Activated naive CD4-positive, alpha-beta T cell (primary cell): ENCODE measurements around the gene CCDC33.
A peak's percentile ranks its signal among the peaks of the same experiment; 100 is the strongest.

ENCODE experiments used
- DNase-seq, 4 experiments: peaks; one replicate each; lab custom pipeline; 2025; lab: John Stamatoyannopoulos, UW

Gene CCDC33

GRCh38 chr15:74314795-74315438 is 78.8 kb downstream of the CCDC33 start:
- DNase-seq, result no peak

- no peak for DNase-seq
Measured at GRCh38 chr15:74315626-74316025, 79.5 kb downstream of the CCDC33 start.

- DNase-seq, result no peak
Measured at GRCh38 chr15:74316141-74316540, 80.0 kb downstream of the CCDC33 start.

GRCh38 chr15:74317820-74318375 is 81.8 kb downstream of the CCDC33 start:
- DNase-seq, result no peak

- DNase-seq, result no peak
Measured at GRCh38 chr15:74318376-74319137, 82.4 kb downstream of the CCDC33 start.

- no peak for DNase-seq
Measured at GRCh38 chr15:74319138-74319460, 83.0 kb downstream of the CCDC33 start.

- no peak for DNase-seq
Measured at GRCh38 chr15:74319596-74320351, 83.6 kb downstream of the CCDC33 start.

- DNase-seq, result peak in 2 of 4 experiments; percentile 13 to 35
Measured at GRCh38 chr15:74320352-74321247, 84.5 kb downstream of the CCDC33 start.

- DNase-seq, result peak; percentile 7 to 41 (median 22)
Measured at GRCh38 chr15:74322558-74323180, 86.5 kb downstream of the CCDC33 start.

- DNase-seq, result no peak
Measured at GRCh38 chr15:74324714-74325113, 88.6 kb downstream of the CCDC33 start.

- no peak for DNase-seq
Measured at GRCh38 chr15:74326746-74327145, 90.6 kb downstream of the CCDC33 start.

- no peak for DNase-seq
Measured at GRCh38 chr15:74327756-74328155, 91.6 kb downstream of the CCDC33 start.

- DNase-seq, result no peak
Measured at GRCh38 chr15:74328331-74329056, 92.4 kb downstream of the CCDC33 start.

- DNase-seq, result no peak
Measured at GRCh38 chr15:74330861-74331408, 94.8 kb downstream of the CCDC33 start.

GRCh38 chr15:74332011-74332410 is 95.9 kb downstream of the CCDC33 start:
- no peak for DNase-seq

GRCh38 chr15:74332611-74333010 is 96.5 kb downstream of the CCDC33 start:
- no peak for DNase-seq

GRCh38 chr15:74333093-74333492 is 97.0 kb downstream of the CCDC33 start:
- no peak for DNase-seq

- DNase-seq, result no peak
Measured at GRCh38 chr15:74333662-74334061, 97.5 kb downstream of the CCDC33 start.

- DNase-seq, result no peak
Measured at GRCh38 chr15:74334127-74334526, 98.0 kb downstream of the CCDC33 start.

- no peak for DNase-seq
Measured at GRCh38 chr15:74335396-74335795, 99.3 kb downstream of the CCDC33 start.
